ENCODE measurements around the gene CCDC51. TPM values are rescaled to one million over a fixed set of nuclear protein-coding genes. Genes with fewer than 3 reads are reported as not detected.

CCDC51 gene
- total and polyA plus RNA-seq, 2 of the 13 experiments (the other 11 are each of a cell fraction or from before 2014, with no cell fraction given) = 18.1 to 29.4 TPM

GRCh38 chr3:48428572-48429316 lies 11.2 kb downstream of the CCDC51 start (continued):
- TF ChIP-seq, protein P1, sequence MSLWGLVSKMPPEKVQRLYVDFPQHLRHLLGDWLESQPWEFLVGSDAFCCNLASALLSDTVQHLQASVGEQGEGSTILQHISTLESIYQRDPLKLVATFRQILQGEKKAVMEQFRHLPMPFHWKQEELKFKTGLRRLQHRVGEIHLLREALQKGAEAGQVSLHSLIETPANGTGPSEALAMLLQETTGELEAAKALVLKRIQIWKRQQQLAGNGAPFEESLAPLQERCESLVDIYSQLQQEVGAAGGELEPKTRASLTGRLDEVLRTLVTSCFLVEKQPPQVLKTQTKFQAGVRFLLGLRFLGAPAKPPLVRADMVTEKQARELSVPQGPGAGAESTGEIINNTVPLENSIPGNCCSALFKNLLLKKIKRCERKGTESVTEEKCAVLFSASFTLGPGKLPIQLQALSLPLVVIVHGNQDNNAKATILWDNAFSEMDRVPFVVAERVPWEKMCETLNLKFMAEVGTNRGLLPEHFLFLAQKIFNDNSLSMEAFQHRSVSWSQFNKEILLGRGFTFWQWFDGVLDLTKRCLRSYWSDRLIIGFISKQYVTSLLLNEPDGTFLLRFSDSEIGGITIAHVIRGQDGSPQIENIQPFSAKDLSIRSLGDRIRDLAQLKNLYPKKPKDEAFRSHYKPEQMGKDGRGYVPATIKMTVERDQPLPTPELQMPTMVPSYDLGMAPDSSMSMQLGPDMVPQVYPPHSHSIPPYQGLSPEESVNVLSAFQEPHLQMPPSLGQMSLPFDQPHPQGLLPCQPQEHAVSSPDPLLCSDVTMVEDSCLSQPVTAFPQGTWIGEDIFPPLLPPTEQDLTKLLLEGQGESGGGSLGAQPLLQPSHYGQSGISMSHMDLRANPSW (CRISPR knock-in tag; IDR thresholded peaks at IDR 0.05; ENCODE audit: borderline replicate concordance) = no peak
- TF ChIP-seq CAMTA2 (CRISPR knock-in tag; IDR thresholded peaks at IDR 0.05; ENCODE audit: borderline replicate concordance) (no peak), ZNF674 (CRISPR knock-in tag; IDR thresholded peaks at IDR 0.05; ENCODE audit: low read depth) (no peak; the same call in 1 of the 2 replicates), RFX1 (IDR thresholded peaks at IDR 0.05) (no peak), ZNF616 (CRISPR knock-in tag; IDR thresholded peaks at IDR 0.05; ENCODE audit: low read depth) (no peak), TSC22D2 (CRISPR knock-in tag; IDR thresholded peaks at IDR 0.05; ENCODE audit: borderline replicate concordance) (no peak), GMEB2 (CRISPR knock-in tag; IDR thresholded peaks at IDR 0.05; ENCODE audit: low read depth) (no peak), RXRB (CRISPR knock-in tag; IDR thresholded peaks at IDR 0.05; ENCODE audit: borderline replicate concordance) (peak; percentile 51)
- TF ChIP-seq, protein P2, sequence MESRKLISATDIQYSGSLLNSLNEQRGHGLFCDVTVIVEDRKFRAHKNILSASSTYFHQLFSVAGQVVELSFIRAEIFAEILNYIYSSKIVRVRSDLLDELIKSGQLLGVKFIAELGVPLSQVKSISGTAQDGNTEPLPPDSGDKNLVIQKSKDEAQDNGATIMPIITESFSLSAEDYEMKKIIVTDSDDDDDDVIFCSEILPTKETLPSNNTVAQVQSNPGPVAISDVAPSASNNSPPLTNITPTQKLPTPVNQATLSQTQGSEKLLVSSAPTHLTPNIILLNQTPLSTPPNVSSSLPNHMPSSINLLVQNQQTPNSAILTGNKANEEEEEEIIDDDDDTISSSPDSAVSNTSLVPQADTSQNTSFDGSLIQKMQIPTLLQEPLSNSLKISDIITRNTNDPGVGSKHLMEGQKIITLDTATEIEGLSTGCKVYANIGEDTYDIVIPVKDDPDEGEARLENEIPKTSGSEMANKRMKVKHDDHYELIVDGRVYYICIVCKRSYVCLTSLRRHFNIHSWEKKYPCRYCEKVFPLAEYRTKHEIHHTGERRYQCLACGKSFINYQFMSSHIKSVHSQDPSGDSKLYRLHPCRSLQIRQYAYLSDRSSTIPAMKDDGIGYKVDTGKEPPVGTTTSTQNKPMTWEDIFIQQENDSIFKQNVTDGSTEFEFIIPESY (CRISPR knock-in tag; IDR thresholded peaks at IDR 0.05) = no peak

Data from HepG2 (cell line).